Naive B cell (primary cell): ENCODE results near the gene FRMD4A. TPM values are rescaled to one million over a fixed set of nuclear protein-coding genes. Genes with fewer than 3 reads are reported as not detected.
"Not testable (repeated sequence)": the region's sequence is repeated elsewhere in the genome, so short reads cannot be mapped to it uniquely, and the experiment has no call there.

ENCODE experiments used
- ATAC-seq, 2 donors: fragments of 150-1000 bp; cut with Tn5 transposase; 2 replicates each; pipeline ENCODE4 v1.10.0; 2021; ENCODE audit warnings: low read depth in 2 of 2, mild to moderate bottlenecking in 2 of 2, moderate library complexity in 2 of 2
- DNase-seq: peaks from one replicate; pipeline ENCODE4 v3.0.0; 2022
- H3K27ac Mint-ChIP-seq, 6 donors: one replicate each; pipeline ENCODE4 v1.8.0; 2020 to 2022; ENCODE audit warnings: mild to moderate bottlenecking in 6 of 6, mixed read lengths in 6 of 6, moderate library complexity in 5 of 6, inconsistent platforms in 2 of 6
- H3K27me3 Mint-ChIP-seq, 3 donors: one replicate each; pipeline ENCODE4 v1.8.0; 2021 to 2022; ENCODE audit warnings: mixed read lengths in 3 of 3, mild to moderate bottlenecking in 1 of 3
- H3K36me3 Mint-ChIP-seq, 2 donors: one replicate each; pipeline ENCODE4 v1.8.0; 2020 to 2022; ENCODE audit warnings: mixed read lengths in 2 of 2, inconsistent platforms in 1 of 2, mild to moderate bottlenecking in 1 of 2
- H3K4me1 Mint-ChIP-seq, 3 donors: one replicate each; pipeline ENCODE4 v1.8.0; 2020 to 2022; ENCODE audit warnings: mixed read lengths in 3 of 3, inconsistent platforms in 1 of 3, mild to moderate bottlenecking in 1 of 3, moderate library complexity in 1 of 3
- H3K4me3 Mint-ChIP-seq, 8 donors: one replicate each; pipeline ENCODE4 v1.8.0; 2020 to 2022; ENCODE audit warnings: mild to moderate bottlenecking in 8 of 8, mixed read lengths in 8 of 8, moderate library complexity in 8 of 8, inconsistent platforms in 2 of 8
- H3K9me3 Mint-ChIP-seq, 7 donors: one replicate each; pipeline ENCODE4 v1.8.0; 2020 to 2022; ENCODE audit warnings: mixed read lengths in 7 of 7, mild to moderate bottlenecking in 5 of 7, inconsistent platforms in 2 of 7, moderate library complexity in 1 of 7
- polyA plus RNA-seq, 6 donors: library from polyadenylated mRNA; unstranded; fragments of 300-500 nt; fragmentation: Illumina TruSeq; gene quantifications; one replicate each; pipeline ENCODE4 v1.2.3, GENCODE V29; 2021; ENCODE audit warnings: low read depth in 6 of 6

Gene FRMD4A
- polyA plus RNA-seq, 6 donors from 2014 or later, result 0.09 to 0.20 (median 0.10) TPM; not detected in 3

- H3K4me3 Mint-ChIP-seq, result no peak overlapping the region
- no peak overlapping the region for H3K27ac Mint-ChIP-seq
- H3K4me1 Mint-ChIP-seq, result peaks cover 0 to 5% (median 0%) of the 10 kb centered on the region in 3 donors
These were observed 262.0 kb downstream of the FRMD4A start for GRCh38 chr10:14068601-14069250.

GRCh38 chr10:14067638-14068037, 263.1 kb downstream of the FRMD4A start:
- H3K4me3 Mint-ChIP-seq, result peak overlapping the region in 1 of 8 donors; percentile 26
- not testable (repeated sequence) for H3K4me1 Mint-ChIP-seq, DNase-seq, H3K27ac Mint-ChIP-seq, ATAC-seq, H3K36me3 Mint-ChIP-seq
- peaks cover 0 to 21% (median 8%) of the 10 kb centered on the region in 7 donors for H3K9me3 Mint-ChIP-seq
- peaks cover 11 to 62% (median 25%) of the 10 kb centered on the region in 3 donors for H3K27me3 Mint-ChIP-seq

More at GRCh38 chr10:14068601-14069250, 262.0 kb downstream of the FRMD4A start:
- peaks cover 4 to 21% (median 9%) of the 10 kb centered on the region in 7 donors for H3K9me3 Mint-ChIP-seq
- H3K36me3 Mint-ChIP-seq, result peaks cover 0 to 8% of the 10 kb centered on the region in 2 donors
- DNase-seq (no peak), ATAC-seq (no peak)
- peaks cover 16 to 73% (median 36%) of the 10 kb centered on the region in 3 donors for H3K27me3 Mint-ChIP-seq

- DNase-seq (no peak), ATAC-seq (no peak)
- Mint-ChIP-seq H3K9me3 (peaks cover 0 to 21% (median 8%) of the 10 kb centered on the region in 7 donors), H3K4me1 (peaks cover 0 to 5% (median 0%) of the 10 kb centered on the region in 3 donors), H3K36me3 (peaks cover 0 to 8% of the 10 kb centered on the region in 2 donors), H3K27ac (no peak overlapping the region), H3K4me3 (no peak overlapping the region), H3K27me3 (peaks cover 12 to 49% (median 14%) of the 10 kb centered on the region in 3 donors)
These were observed 264.6 kb downstream of the FRMD4A start for GRCh38 chr10:14066106-14066505.

GRCh38 chr10:14063531-14064285, 267.0 kb downstream of the FRMD4A start:
- H3K4me3 Mint-ChIP-seq, result no peak overlapping the region
- no peak overlapping the region for H3K27ac Mint-ChIP-seq
- peaks cover 0 to 31% (median 13%) of the 10 kb centered on the region in 3 donors for H3K27me3 Mint-ChIP-seq
- peaks cover 0 to 8% of the 10 kb centered on the region in 2 donors for H3K36me3 Mint-ChIP-seq
- DNase-seq (no peak), ATAC-seq (no peak)
- peaks cover 0 to 5% (median 0%) of the 10 kb centered on the region in 3 donors for H3K4me1 Mint-ChIP-seq
- peaks cover 0 to 21% (median 8%) of the 10 kb centered on the region in 7 donors for H3K9me3 Mint-ChIP-seq

GRCh38 chr10:14062528-14063260, 268.0 kb downstream of the FRMD4A start:
- DNase-seq (no peak), ATAC-seq (no peak)
- Mint-ChIP-seq H3K4me1 (peaks cover 0 to 5% (median 0%) of the 10 kb centered on the region in 3 donors), H3K27ac (no peak overlapping the region), H3K36me3 (peaks cover 0 to 8% of the 10 kb centered on the region in 2 donors), H3K9me3 (peaks cover 0 to 16% (median 8%) of the 10 kb centered on the region in 7 donors), H3K27me3 (peaks cover 0 to 26% (median 18%) of the 10 kb centered on the region in 3 donors), H3K4me3 (no peak overlapping the region)

- peaks cover 0 to 4% (median under 1%) of the 10 kb centered on the region in 7 donors for H3K9me3 Mint-ChIP-seq
- H3K4me1 Mint-ChIP-seq, result peaks cover 0 to 2% (median 0%) of the 10 kb centered on the region in 3 donors
- H3K4me3 Mint-ChIP-seq, result no peak overlapping the region
- peaks cover 0 to 2% of the 10 kb centered on the region in 2 donors for H3K36me3 Mint-ChIP-seq
- ATAC-seq (no peak), DNase-seq (no peak)
- H3K27ac Mint-ChIP-seq, result no peak overlapping the region
- H3K27me3 Mint-ChIP-seq, result peaks cover 0 to 29% (median 11%) of the 10 kb centered on the region in 3 donors
These were observed 270.2 kb downstream of the FRMD4A start for GRCh38 chr10:14060320-14061070.

GRCh38 chr10:14056610-14057332, 274.0 kb downstream of the FRMD4A start:
- H3K4me3 Mint-ChIP-seq, result no peak overlapping the region
- H3K27ac Mint-ChIP-seq, result peak overlapping the region in 1 of 6 donors; percentile 20
- ATAC-seq (no peak), DNase-seq (no peak)
- peaks cover 6 to 35% (median 13%) of the 10 kb centered on the region in 7 donors for H3K9me3 Mint-ChIP-seq
- no peaks in the 10 kb centered on the region for H3K4me1 Mint-ChIP-seq
- peaks cover 10 to 48% (median 11%) of the 10 kb centered on the region in 3 donors for H3K27me3 Mint-ChIP-seq
- H3K36me3 Mint-ChIP-seq, result peaks cover 0 to 21% of the 10 kb centered on the region in 2 donors

GRCh38 chr10:14052931-14053330, 277.8 kb downstream of the FRMD4A start:
- no peaks in the 10 kb centered on the region for H3K4me1 Mint-ChIP-seq
- H3K27ac Mint-ChIP-seq, result no peak overlapping the region
- DNase-seq, result no peak
- no peak for ATAC-seq
- H3K9me3 Mint-ChIP-seq, result peaks cover 7 to 37% (median 15%) of the 10 kb centered on the region in 7 donors
- H3K36me3 Mint-ChIP-seq, result peaks cover 0 to 25% of the 10 kb centered on the region in 2 donors
- H3K27me3 Mint-ChIP-seq, result peaks cover 0 to 50% (median 25%) of the 10 kb centered on the region in 3 donors
- H3K4me3 Mint-ChIP-seq, result no peak overlapping the region

GRCh38 chr10:14050598-14050997, 280.1 kb downstream of the FRMD4A start:
- Mint-ChIP-seq H3K36me3 (peaks cover 0 to 24% of the 10 kb centered on the region in 2 donors), H3K4me3 (no peak overlapping the region), H3K27ac (no peak overlapping the region), H3K27me3 (peaks cover 0 to 31% (median 30%) of the 10 kb centered on the region in 3 donors), H3K4me1 (no peaks in the 10 kb centered on the region), H3K9me3 (peaks cover 7 to 34% (median 14%) of the 10 kb centered on the region in 7 donors)
- DNase-seq, result no peak
- no peak for ATAC-seq

GRCh38 chr10:14048930-14049613, 281.7 kb downstream of the FRMD4A start:
- no peaks in the 10 kb centered on the region for H3K4me1 Mint-ChIP-seq

GRCh38 chr10:14047431-14047830, 283.3 kb downstream of the FRMD4A start:
- no peaks in the 10 kb centered on the region for H3K4me1 Mint-ChIP-seq
- H3K4me3 Mint-ChIP-seq, result no peak overlapping the region
- peaks cover 0 to 28% (median 14%) of the 10 kb centered on the region in 3 donors for H3K27me3 Mint-ChIP-seq
- peaks cover 0 to 9% of the 10 kb centered on the region in 2 donors for H3K36me3 Mint-ChIP-seq
- DNase-seq (no peak), ATAC-seq (no peak)
- H3K27ac Mint-ChIP-seq, result no peak overlapping the region
- H3K9me3 Mint-ChIP-seq, result peaks cover 2 to 9% (median 5%) of the 10 kb centered on the region in 7 donors

More at GRCh38 chr10:14048930-14049613, 281.7 kb downstream of the FRMD4A start:
- H3K4me3 Mint-ChIP-seq, result peak overlapping the region in 1 of 8 donors; percentile 27
- ATAC-seq, result no peak
- peaks cover 4 to 20% (median 9%) of the 10 kb centered on the region in 7 donors for H3K9me3 Mint-ChIP-seq
- H3K36me3 Mint-ChIP-seq, result peaks cover 0 to 9% of the 10 kb centered on the region in 2 donors
- no peak for DNase-seq
- H3K27me3 Mint-ChIP-seq, result peaks cover 0 to 20% (median 19%) of the 10 kb centered on the region in 3 donors
- no peak overlapping the region for H3K27ac Mint-ChIP-seq
